DND-41 (cell line): ENCODE measurements around the gene LIPT2.

ENCODE experiments used
- ATAC-seq: fragments of 200-7000 bp; cut with Tn5 transposase; 3 replicates; pipeline ENCODE4 v1.9.1; 2021; ENCODE audit warnings: low read depth; ENCODE audit not compliant: insufficient read depth
- DNase-seq: peaks from one replicate; pipeline ENCODE4 v3.0.0-alpha.2; 2020
- H2AFZ ChIP-seq: 2 replicates; pipeline ENCODE4 v1.6.0; 2012; ENCODE audit warnings: low read depth, low read length
- H3K27ac ChIP-seq: 2 replicates; pipeline ENCODE4 v1.5.1; 2012; ENCODE audit warnings: low read length, inconsistent platforms
- H3K27me3 ChIP-seq: fragments of 200-600 bp; sonication (generic); 2 replicates; pipeline ENCODE4 v1.6.0; 2012; ENCODE audit warnings: low read length, mild to moderate bottlenecking, inconsistent platforms; ENCODE audit not compliant: insufficient read depth, poor library complexity
- H3K36me3 ChIP-seq: 2 replicates; pipeline ENCODE4 v1.5.1; 2012; ENCODE audit warnings: low read length, inconsistent platforms; ENCODE audit not compliant: insufficient read depth
- H3K4me1 ChIP-seq: 2 replicates; pipeline ENCODE4 v1.5.1; 2012; ENCODE audit warnings: mild to moderate bottlenecking, low read length; ENCODE audit not compliant: insufficient read depth
- H3K4me2 ChIP-seq: 2 replicates; pipeline ENCODE4 v1.6.0; 2012; ENCODE audit warnings: mild to moderate bottlenecking, moderate library complexity, low read length, inconsistent platforms; ENCODE audit not compliant: insufficient read depth
- H3K4me3 ChIP-seq, 2 experiments: fragments of 200-600 bp in 1 of 2; shearing (Covaris generic) in 1 of 2; 2 replicates each; pipeline ENCODE4 v1.5.1; 2012 to 2016; ENCODE audit warnings: inconsistent platforms in 2 of 2, low read length in 2 of 2, mild to moderate bottlenecking in 2 of 2, low read depth in 1 of 2, moderate library complexity in 1 of 2
- H3K79me2 ChIP-seq: 2 replicates; pipeline ENCODE4 v1.6.0; 2012; ENCODE audit warnings: low read length, inconsistent platforms; ENCODE audit not compliant: insufficient read depth
- H3K9ac ChIP-seq: 2 replicates; pipeline ENCODE4 v1.6.0; 2012; ENCODE audit warnings: low read depth, mild to moderate bottlenecking, inconsistent platforms, low read length, moderate library complexity
- H3K9me3 ChIP-seq: 2 replicates; pipeline ENCODE4 v1.5.1; 2012; ENCODE audit warnings: low read length, moderate library complexity, mild to moderate bottlenecking, inconsistent platforms; ENCODE audit not compliant: insufficient read depth, severe bottlenecking
- H4K20me1 ChIP-seq: 2 replicates; pipeline ENCODE4 v1.6.0; 2012; ENCODE audit warnings: low read length; ENCODE audit not compliant: insufficient read depth
- EZH2 ChIP-seq: IDR thresholded peaks from 3 replicates; pipeline ENCODE4 v1.6.1; 2012; ENCODE audit warnings: borderline replicate concordance, low read depth, mild to moderate bottlenecking, moderate library complexity, low read length, inconsistent platforms; ENCODE audit not compliant: severe bottlenecking
- TF ChIP-seq, protein P1 (sequence below): IDR thresholded peaks from 2 replicates; pipeline ENCODE4 v1.5.1; 2012; ENCODE audit warnings: borderline replicate concordance, low read length, moderate library complexity, mild to moderate bottlenecking; ENCODE audit not compliant: poor library complexity, severe bottlenecking; ENCODE audit errors: extremely low read depth

LIPT2 gene

DNA sequence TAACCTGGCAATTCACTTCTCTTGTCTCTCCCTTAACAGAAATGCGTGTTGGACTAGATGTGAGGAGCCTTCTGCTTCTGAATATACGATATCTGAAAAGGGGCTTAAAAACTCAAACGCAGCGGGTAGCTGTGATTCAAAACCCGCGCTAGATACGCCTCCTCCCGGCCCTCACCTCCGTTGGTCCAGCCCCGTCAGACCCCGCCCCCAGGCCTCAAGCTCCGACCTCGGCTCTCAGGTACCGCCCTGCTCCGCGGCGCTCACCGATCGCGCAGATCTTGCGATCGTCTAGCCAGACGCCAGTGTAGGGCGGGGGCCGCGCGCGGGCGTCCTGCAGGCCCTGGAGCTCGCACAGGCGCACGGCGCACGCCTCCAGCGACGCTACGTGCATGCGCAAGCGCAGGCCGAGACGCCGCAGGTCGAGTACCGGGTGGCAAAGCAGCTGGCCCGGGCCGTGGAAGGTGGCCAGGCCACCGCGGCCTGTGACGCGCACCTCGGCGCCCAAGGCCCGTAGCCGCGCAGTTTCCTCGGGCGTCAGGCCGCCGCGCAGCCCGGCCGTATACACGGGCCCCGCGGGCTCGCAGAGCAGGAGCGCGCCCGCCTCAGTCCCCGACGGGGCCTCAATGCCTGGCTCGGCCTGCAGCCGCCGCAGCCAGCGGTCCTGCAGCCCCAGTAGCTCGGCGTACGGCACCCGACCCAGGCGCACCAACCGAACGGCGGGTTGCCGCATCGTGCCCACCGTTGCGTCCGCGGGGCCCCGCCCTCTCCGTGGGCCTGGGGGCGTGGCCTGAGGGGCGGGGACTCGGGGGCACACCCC lies at the start of gene LIPT2:
LIPT2 (minus strand) TSS at position 751 of the 817 bp plus-strand sequence; CDS start at position 730, 21 bp downstream.
- no peaks in the 10 kb centered on the region for H3K9me3 ChIP-seq
- peak within 1 kb of the TSS; percentile 96 for H2AFZ ChIP-seq
- peak within 1 kb of the TSS; percentile 34 to 72 for H3K4me3 ChIP-seq
- H3K4me2 ChIP-seq, result peak within 1 kb of the TSS; percentile 74
- TF ChIP-seq, protein P1, sequence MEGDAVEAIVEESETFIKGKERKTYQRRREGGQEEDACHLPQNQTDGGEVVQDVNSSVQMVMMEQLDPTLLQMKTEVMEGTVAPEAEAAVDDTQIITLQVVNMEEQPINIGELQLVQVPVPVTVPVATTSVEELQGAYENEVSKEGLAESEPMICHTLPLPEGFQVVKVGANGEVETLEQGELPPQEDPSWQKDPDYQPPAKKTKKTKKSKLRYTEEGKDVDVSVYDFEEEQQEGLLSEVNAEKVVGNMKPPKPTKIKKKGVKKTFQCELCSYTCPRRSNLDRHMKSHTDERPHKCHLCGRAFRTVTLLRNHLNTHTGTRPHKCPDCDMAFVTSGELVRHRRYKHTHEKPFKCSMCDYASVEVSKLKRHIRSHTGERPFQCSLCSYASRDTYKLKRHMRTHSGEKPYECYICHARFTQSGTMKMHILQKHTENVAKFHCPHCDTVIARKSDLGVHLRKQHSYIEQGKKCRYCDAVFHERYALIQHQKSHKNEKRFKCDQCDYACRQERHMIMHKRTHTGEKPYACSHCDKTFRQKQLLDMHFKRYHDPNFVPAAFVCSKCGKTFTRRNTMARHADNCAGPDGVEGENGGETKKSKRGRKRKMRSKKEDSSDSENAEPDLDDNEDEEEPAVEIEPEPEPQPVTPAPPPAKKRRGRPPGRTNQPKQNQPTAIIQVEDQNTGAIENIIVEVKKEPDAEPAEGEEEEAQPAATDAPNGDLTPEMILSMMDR, result no peak
- no peak for TF ChIP-seq EZH2
- ATAC-seq (peak; percentile 97), DNase-seq (peak; percentile 96)
- peaks cover 19% of the 10 kb centered on the region for H3K4me1 ChIP-seq
- peak within 1 kb of the TSS; percentile 97 for H3K9ac ChIP-seq
- H3K79me2 ChIP-seq, result no peaks in the 10 kb centered on the region
- H3K27me3 ChIP-seq, result no peaks in the 10 kb centered on the region
- no peaks in the 10 kb centered on the region; the same call in 1 of the 2 replicates for H3K36me3 ChIP-seq
- H4K20me1 ChIP-seq, result no peaks in the 10 kb centered on the region
- H3K27ac ChIP-seq, result peak within 1 kb of the TSS; percentile 85

DNA sequence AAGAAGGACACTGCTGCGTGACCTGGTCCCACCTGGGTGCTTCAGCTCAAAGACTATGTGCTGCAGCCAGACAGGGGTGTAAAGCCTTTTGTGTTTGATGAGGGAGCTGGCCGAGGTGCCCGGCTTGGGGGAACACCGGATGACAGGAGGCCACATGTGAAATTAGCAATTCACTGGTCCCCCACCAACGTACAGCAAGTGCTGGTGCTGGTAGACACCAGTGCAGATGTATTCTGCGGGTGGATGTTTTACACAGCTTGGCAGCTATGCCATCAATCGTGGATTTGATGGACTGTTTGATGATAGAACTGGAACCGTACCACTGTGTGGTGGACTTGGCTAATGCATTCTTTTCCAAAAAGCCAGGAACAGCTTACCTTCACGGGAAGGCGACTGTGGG lies 47.9 kb upstream of the LIPT2 start:
- no peak overlapping the region for H3K4me3 ChIP-seq
- ATAC-seq, result no peak
- H4K20me1 ChIP-seq, result no peaks in the 10 kb centered on the region
- no peaks in the 10 kb centered on the region for H3K4me1 ChIP-seq
- no peak overlapping the region for H3K4me2 ChIP-seq
- no peak for DNase-seq
- H3K27me3 ChIP-seq, result no peaks in the 10 kb centered on the region
- TF ChIP-seq, protein P1, result no peak
- no peak for TF ChIP-seq EZH2
- no peak overlapping the region for H3K27ac ChIP-seq
- H3K79me2 ChIP-seq, result no peaks in the 10 kb centered on the region
- H3K36me3 ChIP-seq, result no peaks in the 10 kb centered on the region
- H3K9ac ChIP-seq, result no peak overlapping the region
- no peak overlapping the region for H2AFZ ChIP-seq
- H3K9me3 ChIP-seq, result peaks cover 29% of the 10 kb centered on the region

DNA sequence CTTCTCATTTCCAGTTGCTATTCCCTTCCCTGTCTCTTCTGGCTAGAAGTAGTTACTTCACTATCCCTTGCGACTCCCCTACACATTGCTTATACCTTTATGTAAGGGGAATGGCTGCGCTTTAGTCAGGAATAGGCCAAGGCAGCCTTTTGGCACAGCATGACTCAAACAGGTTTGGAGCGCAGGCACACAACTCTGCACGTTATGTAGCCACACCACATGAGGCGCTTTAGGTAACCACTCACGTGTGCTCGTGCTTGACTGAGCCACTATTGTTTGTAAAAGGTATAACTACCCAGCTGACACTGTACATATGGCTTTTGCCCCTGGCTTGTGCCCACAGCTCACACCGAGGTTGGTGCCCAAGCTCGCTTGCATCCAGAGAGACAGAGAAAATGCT lies 46.7 kb upstream of the LIPT2 start:
- H3K4me1 ChIP-seq, result no peaks in the 10 kb centered on the region
- H4K20me1 ChIP-seq, result no peaks in the 10 kb centered on the region
- no peaks in the 10 kb centered on the region for H3K36me3 ChIP-seq
- no peaks in the 10 kb centered on the region for H3K27me3 ChIP-seq
- H3K9ac ChIP-seq, result no peak overlapping the region
- no peak overlapping the region for H2AFZ ChIP-seq
- H3K27ac ChIP-seq, result no peak overlapping the region
- TF ChIP-seq, protein P1, result no peak
- TF ChIP-seq EZH2, result no peak
- DNase-seq (no peak), ATAC-seq (no peak)
- no peaks in the 10 kb centered on the region for H3K79me2 ChIP-seq
- H3K4me2 ChIP-seq, result no peak overlapping the region
- H3K4me3 ChIP-seq, result no peak overlapping the region
- peaks cover 29% of the 10 kb centered on the region for H3K9me3 ChIP-seq
